Measurements from ENCODE around the gene RPL4. TPM values are rescaled to one million over a fixed set of nuclear protein-coding genes. Genes with fewer than 3 reads are reported as not detected.
A peak's percentile ranks its signal among the peaks of the same experiment; 100 is the strongest.

RPL4 gene
- total RNA-seq, 3 donors from 2014 or later (not counting 1 experiment from before 2014, with no cell fraction given), result 1,109 to 1,293 (median 1,293) TPM

DNA sequence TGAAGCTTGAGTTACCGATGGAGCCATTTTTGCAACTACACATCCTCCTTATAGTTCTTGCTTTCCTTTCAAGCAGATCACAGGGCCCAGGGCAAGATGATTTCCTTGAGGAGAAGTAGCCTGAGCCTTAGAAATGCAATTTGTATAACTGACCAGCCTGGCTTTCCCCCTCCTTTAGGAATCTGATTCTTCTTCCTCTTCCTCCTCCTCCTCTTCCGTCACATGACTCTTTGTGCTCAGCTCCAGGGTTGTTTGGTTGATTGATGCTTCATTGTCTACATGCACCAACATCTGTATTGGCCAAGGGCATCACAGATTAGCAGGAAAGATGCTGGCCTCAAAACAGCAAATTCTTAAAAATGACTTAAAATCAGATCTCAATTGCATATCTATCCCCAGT, 10.4 kb downstream of the RPL4 start:
- H3K36me3 Mint-ChIP-seq, result no peaks in the 10 kb centered on the region

DNA sequence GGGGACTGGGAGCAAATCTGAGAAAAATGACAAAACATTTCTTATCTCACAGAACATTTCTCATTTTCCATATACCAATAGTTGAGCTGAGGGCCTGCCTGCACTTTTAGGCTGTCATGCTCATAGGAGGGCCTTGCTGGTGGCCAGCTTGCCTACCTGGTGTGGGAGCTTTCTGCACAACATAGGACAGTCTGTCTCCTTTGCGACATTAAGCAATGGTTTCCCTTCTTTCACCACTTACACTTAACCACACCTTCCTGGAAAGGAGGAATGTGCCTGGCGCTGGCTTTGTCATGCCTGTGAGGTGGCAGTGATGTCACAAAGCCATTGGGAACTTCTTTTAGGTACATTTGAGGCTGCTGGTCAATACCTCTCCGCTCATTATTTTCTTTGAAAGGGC, 12.8 kb downstream of the RPL4 start:
- no peaks in the 10 kb centered on the region for H3K9me3 Mint-ChIP-seq
- no peak for DNase-seq
- H3K4me1 ChIP-seq (ENCODE audit: control insufficient read depth, insufficient read depth, low read length), result peaks cover 10% of the 10 kb centered on the region
- peaks cover 76% of the 10 kb centered on the region for H3K36me3 ChIP-seq (ENCODE audit: control insufficient read depth, insufficient read depth, low read length)
- H3K4me3 ChIP-seq (ENCODE audit: low read length), result no peak overlapping the region
- no peaks in the 10 kb centered on the region for H3K36me3 Mint-ChIP-seq
- H3K4me3 Mint-ChIP-seq, result no peak overlapping the region
- H3K9me3 ChIP-seq (ENCODE audit: control insufficient read depth, insufficient read depth, low read length), result no peaks in the 10 kb centered on the region
- H3K27ac Mint-ChIP-seq, result no peak overlapping the region
- intact Hi-C loops (cut with micrococcal nuclease), result no loop called here
- no peaks in the 10 kb centered on the region for H3K27me3 Mint-ChIP-seq (ENCODE audit: low read depth in 2 of 2)
- H3K4me1 Mint-ChIP-seq, result peaks cover under 1 to 17% of the 10 kb centered on the region in 2 donors
- TF ChIP-seq, protein P1, sequence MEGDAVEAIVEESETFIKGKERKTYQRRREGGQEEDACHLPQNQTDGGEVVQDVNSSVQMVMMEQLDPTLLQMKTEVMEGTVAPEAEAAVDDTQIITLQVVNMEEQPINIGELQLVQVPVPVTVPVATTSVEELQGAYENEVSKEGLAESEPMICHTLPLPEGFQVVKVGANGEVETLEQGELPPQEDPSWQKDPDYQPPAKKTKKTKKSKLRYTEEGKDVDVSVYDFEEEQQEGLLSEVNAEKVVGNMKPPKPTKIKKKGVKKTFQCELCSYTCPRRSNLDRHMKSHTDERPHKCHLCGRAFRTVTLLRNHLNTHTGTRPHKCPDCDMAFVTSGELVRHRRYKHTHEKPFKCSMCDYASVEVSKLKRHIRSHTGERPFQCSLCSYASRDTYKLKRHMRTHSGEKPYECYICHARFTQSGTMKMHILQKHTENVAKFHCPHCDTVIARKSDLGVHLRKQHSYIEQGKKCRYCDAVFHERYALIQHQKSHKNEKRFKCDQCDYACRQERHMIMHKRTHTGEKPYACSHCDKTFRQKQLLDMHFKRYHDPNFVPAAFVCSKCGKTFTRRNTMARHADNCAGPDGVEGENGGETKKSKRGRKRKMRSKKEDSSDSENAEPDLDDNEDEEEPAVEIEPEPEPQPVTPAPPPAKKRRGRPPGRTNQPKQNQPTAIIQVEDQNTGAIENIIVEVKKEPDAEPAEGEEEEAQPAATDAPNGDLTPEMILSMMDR (IDR thresholded peaks at IDR 0.05), result no peak
- no peak overlapping the region for H3K27ac ChIP-seq (ENCODE audit: low read length)
- WGBS (ENCODE audit: insufficient coverage), result 100% methylated on average over 2 of the region's 3 CpGs
- H3K27me3 ChIP-seq (ENCODE audit: control insufficient read depth, insufficient read depth, low read length), result no peaks in the 10 kb centered on the region
- no peak for ATAC-seq

More for the DNA sequence above, 10.4 kb downstream of the RPL4 start:
- Mint-ChIP-seq H3K27me3 (ENCODE audit: low read depth in 2 of 2) (no peaks in the 10 kb centered on the region), H3K4me3 (no peak overlapping the region), H3K4me1 (peaks cover 13 to 35% of the 10 kb centered on the region in 2 donors), H3K9me3 (no peaks in the 10 kb centered on the region), H3K27ac (peak overlapping the region in 1 of 2 donors; percentile 37)
- Histone ChIP-seq H3K4me1 (ENCODE audit: control insufficient read depth, insufficient read depth, low read length) (peaks cover 21% of the 10 kb centered on the region), H3K27me3 (ENCODE audit: control insufficient read depth, insufficient read depth, low read length) (no peaks in the 10 kb centered on the region), H3K4me3 (ENCODE audit: low read length) (no peak overlapping the region), H3K27ac (ENCODE audit: low read length) (no peak overlapping the region), H3K9me3 (ENCODE audit: control insufficient read depth, insufficient read depth, low read length) (no peaks in the 10 kb centered on the region), H3K36me3 (ENCODE audit: control insufficient read depth, insufficient read depth, low read length) (peaks cover 66% of the 10 kb centered on the region)
- 90% methylated on average over 2 of the region's 2 CpGs for WGBS (ENCODE audit: insufficient coverage)
- ATAC-seq (no peak), DNase-seq (no peak)
- TF ChIP-seq, protein P1 (IDR thresholded peaks at IDR 0.05), result no peak
- intact Hi-C loops (cut with micrococcal nuclease), result no loop called here

DNA sequence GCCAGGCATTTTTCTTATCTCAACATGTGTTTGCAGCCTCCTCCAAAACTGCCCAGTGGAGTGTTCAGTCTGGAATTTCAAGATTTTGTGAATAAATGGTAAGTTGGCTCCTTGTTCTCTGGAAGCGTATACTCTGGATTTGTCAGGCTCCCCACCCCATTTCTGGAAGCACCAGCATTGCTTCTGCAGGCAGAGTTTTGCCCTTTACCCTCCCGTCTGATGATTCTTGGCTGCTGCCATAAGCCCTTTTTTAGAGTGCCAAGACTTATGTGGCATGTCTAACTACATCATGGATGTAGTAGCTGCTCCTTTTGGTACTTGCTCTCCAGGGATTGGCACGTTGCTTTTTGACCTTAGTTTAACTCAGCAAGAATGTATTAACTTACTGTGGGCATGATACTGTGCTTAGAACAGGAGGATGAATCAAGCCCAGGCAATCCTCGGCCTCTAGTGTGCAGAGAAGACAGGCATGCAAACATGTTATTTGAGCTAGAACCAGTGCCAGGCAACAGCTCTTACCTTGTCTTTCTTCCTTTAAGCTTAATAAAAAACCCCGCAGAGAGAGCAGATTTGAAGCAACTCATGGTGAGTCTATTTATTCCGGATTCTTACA, 15.4 kb downstream of the RPL4 start:
- Mint-ChIP-seq H3K27me3 (ENCODE audit: low read depth in 2 of 2) (no peaks in the 10 kb centered on the region), H3K36me3 (no peaks in the 10 kb centered on the region), H3K4me3 (no peak overlapping the region), H3K4me1 (peaks cover 0 to 10% of the 10 kb centered on the region in 2 donors), H3K9me3 (no peaks in the 10 kb centered on the region), H3K27ac (no peak overlapping the region)
- 93% methylated on average over 6 of the region's 6 CpGs for WGBS (ENCODE audit: insufficient coverage)
- TF ChIP-seq, protein P1 (IDR thresholded peaks at IDR 0.05), result no peak
- Histone ChIP-seq H3K9me3 (ENCODE audit: control insufficient read depth, insufficient read depth, low read length) (no peaks in the 10 kb centered on the region), H3K4me3 (ENCODE audit: low read length) (no peak overlapping the region), H3K36me3 (ENCODE audit: control insufficient read depth, insufficient read depth, low read length) (peaks cover 78% of the 10 kb centered on the region), H3K27me3 (ENCODE audit: control insufficient read depth, insufficient read depth, low read length) (no peaks in the 10 kb centered on the region), H3K4me1 (ENCODE audit: control insufficient read depth, insufficient read depth, low read length) (no peaks in the 10 kb centered on the region), H3K27ac (ENCODE audit: low read length) (no peak overlapping the region)
- ATAC-seq (no peak), DNase-seq (no peak)
- intact Hi-C loops (cut with micrococcal nuclease), result no loop called here

DNA sequence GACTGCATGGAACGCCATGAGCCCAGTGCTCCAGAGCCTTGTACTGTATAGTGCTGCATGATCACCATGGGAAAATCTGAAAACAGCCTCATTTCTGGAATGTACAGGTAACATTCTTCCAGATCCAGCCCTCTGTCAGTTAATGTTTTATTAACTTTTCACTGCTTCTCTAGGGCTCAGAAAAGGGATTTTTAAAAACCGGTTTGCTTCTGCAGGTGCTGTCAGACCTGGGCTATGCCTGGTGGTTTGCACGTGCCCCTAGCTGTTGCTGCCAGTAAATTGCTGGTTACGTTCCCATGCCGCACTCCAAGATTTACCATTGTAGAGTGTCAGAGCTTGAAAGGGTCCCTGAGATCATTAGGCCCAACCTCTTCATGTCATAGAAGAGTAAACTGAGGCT, 16.1 kb downstream of the RPL4 start:
- H3K4me1 Mint-ChIP-seq, result peaks cover 0 to 8% of the 10 kb centered on the region in 2 donors
- no peak for DNase-seq
- Histone ChIP-seq H3K4me3 (ENCODE audit: low read length) (no peak overlapping the region), H3K4me1 (ENCODE audit: control insufficient read depth, insufficient read depth, low read length) (no peaks in the 10 kb centered on the region), H3K27me3 (ENCODE audit: control insufficient read depth, insufficient read depth, low read length) (no peaks in the 10 kb centered on the region), H3K36me3 (ENCODE audit: control insufficient read depth, insufficient read depth, low read length) (peaks cover 71% of the 10 kb centered on the region), H3K9me3 (ENCODE audit: control insufficient read depth, insufficient read depth, low read length) (no peaks in the 10 kb centered on the region), H3K27ac (ENCODE audit: low read length) (no peak overlapping the region)
- no peaks in the 10 kb centered on the region for H3K36me3 Mint-ChIP-seq
- H3K27ac Mint-ChIP-seq, result no peak overlapping the region
- TF ChIP-seq, protein P1 (IDR thresholded peaks at IDR 0.05), result no peak
- no peak for ATAC-seq
- intact Hi-C loops (cut with micrococcal nuclease), result no loop called here
- no peaks in the 10 kb centered on the region for H3K9me3 Mint-ChIP-seq
- H3K27me3 Mint-ChIP-seq (ENCODE audit: low read depth in 2 of 2), result no peaks in the 10 kb centered on the region
- no peak overlapping the region for H3K4me3 Mint-ChIP-seq
- 97% methylated on average over 5 of the region's 5 CpGs for WGBS (ENCODE audit: insufficient coverage)
